Measurements from ENCODE around the gene SLC25A34. TPM values are rescaled to one million over a fixed set of nuclear protein-coding genes. Genes with fewer than 3 reads are reported as not detected.

Gene SLC25A34
- total RNA-seq, 1 experiment from 2014 or later, result 1.1 TPM

GRCh38 chr1:15749399-15750291 is 13.6 kb downstream of the SLC25A34 start:
- H3K9me3 Mint-ChIP-seq, result no peaks in the 10 kb centered on the region
- no peak overlapping the region for H3K27ac Mint-ChIP-seq
- POLR2A ChIA-PET, result no interaction called here
- no peaks in the 10 kb centered on the region; the same call in 1 of the 2 replicates for H3K27me3 Mint-ChIP-seq (ENCODE audit: low read depth)
- peaks cover 3% of the 10 kb centered on the region; the same call in 1 of the 2 replicates for H3K4me1 Mint-ChIP-seq
- peak; percentile 20; the same call in 1 of the 2 replicates for TF ChIP-seq FOXP1 (CRISPR knock-in tag; IDR thresholded peaks at IDR 0.05; ENCODE audit: borderline replicate concordance)
- no peak for TF ChIP-seq NR2C2 (CRISPR knock-in tag; IDR thresholded peaks at IDR 0.05)
- no peak for TF ChIP-seq EMX1 (CRISPR knock-in tag; IDR thresholded peaks at IDR 0.05)
- no peak for TF ChIP-seq ZNF416 (CRISPR knock-in tag; IDR thresholded peaks at IDR 0.05)
- no peak for TF ChIP-seq GABPB1 (CRISPR knock-in tag; IDR thresholded peaks at IDR 0.05)
- CTCF ChIA-PET, result interaction anchor here (1.0 to 1.5 kb wide), 2 partner anchors 8 to 11 kb away, joined by 5 to 6 read pairs; no protein-coding TSS in a partner anchor
- ATAC-seq (peak; percentile 53), DNase-seq (ENCODE audit: low spot score) (no peak)
- H3K36me3 Mint-ChIP-seq, result no peaks in the 10 kb centered on the region
- no peak overlapping the region for H3K4me3 Mint-ChIP-seq

GRCh38 chr1:15750924-15751323 is 14.9 kb downstream of the SLC25A34 start:
- Mint-ChIP-seq H3K27me3 (ENCODE audit: low read depth) (no peaks in the 10 kb centered on the region; the same call in 1 of the 2 replicates), H3K4me3 (no peak overlapping the region), H3K27ac (no peak overlapping the region), H3K9me3 (0 out of 2 replicates have a peak, but pooled peaks cover 3% of the 10 kb centered on the region), H3K4me1 (peaks cover 11% of the 10 kb centered on the region), H3K36me3 (no peaks in the 10 kb centered on the region)
- TF ChIP-seq ZNF121 (CRISPR knock-in tag; IDR thresholded peaks at IDR 0.05) (no peak), OVOL2 (CRISPR knock-in tag; IDR thresholded peaks at IDR 0.05; ENCODE audit: borderline replicate concordance) (no peak), E2F1 (CRISPR knock-in tag; IDR thresholded peaks at IDR 0.05) (no peak), ZNF281 (CRISPR knock-in tag; IDR thresholded peaks at IDR 0.05) (no peak), CTCF (IDR thresholded peaks at IDR 0.05) (no peak), ZNF396 (CRISPR knock-in tag; IDR thresholded peaks at IDR 0.05; ENCODE audit: borderline replicate concordance) (no peak), JAZF1 (CRISPR knock-in tag; IDR thresholded peaks at IDR 0.05) (no peak), USF2 (CRISPR knock-in tag; IDR thresholded peaks at IDR 0.05) (no peak), IRF2 (CRISPR knock-in tag; IDR thresholded peaks at IDR 0.05; ENCODE audit: borderline replicate concordance, low read depth) (no peak), NR1H2 (CRISPR knock-in tag; IDR thresholded peaks at IDR 0.05) (no peak), ATF3 (CRISPR knock-in tag; conservative IDR thresholded peaks at IDR 0.05) (no peak), GABPB1 (CRISPR knock-in tag; IDR thresholded peaks at IDR 0.05) (no peak), ERG (CRISPR knock-in tag; IDR thresholded peaks at IDR 0.05) (no peak), ZNF219 (CRISPR knock-in tag; IDR thresholded peaks at IDR 0.05; ENCODE audit: borderline replicate concordance) (no peak), PREB (CRISPR knock-in tag; IDR thresholded peaks at IDR 0.05; ENCODE audit: borderline replicate concordance) (no peak), ZNF138 (CRISPR knock-in tag; conservative IDR thresholded peaks at IDR 0.05) (no peak), NFYB (CRISPR knock-in tag; conservative IDR thresholded peaks at IDR 0.05; ENCODE audit: low read depth) (no peak), MYBL2 (CRISPR knock-in tag; IDR thresholded peaks at IDR 0.05) (no peak), ATF1 (CRISPR knock-in tag; IDR thresholded peaks at IDR 0.05) (no peak)
- ChIA-PET CTCF (no interaction called here), POLR2A (no interaction called here)
- no peak for DNase-seq (ENCODE audit: low spot score)
- ATAC-seq, result no peak

All from WTC11 (cell line).